Measurements from ENCODE around the gene RCOR3.
"Not testable (repeated sequence)": the region's sequence is repeated elsewhere in the genome, so short reads cannot be mapped to it uniquely, and the experiment has no call there.

- TF ChIP-seq CHD4 (IDR thresholded peaks at IDR 0.05); ASH2L (IDR thresholded peaks at IDR 0.05; ENCODE audit: borderline replicate concordance, low read depth); ATF2 (IDR thresholded peaks at IDR 0.05; ENCODE audit: low read length); BHLHE40 (IDR thresholded peaks at IDR 0.05; ENCODE audit: borderline replicate concordance in 1 of 2, low read depth in 2 of 2, low read length in 1 of 2); CTCF (IDR thresholded peaks at IDR 0.05 in 2 of 3, conservative IDR thresholded peaks at IDR 0.05 in 1 of 3; ENCODE audit: control insufficient read depth in 2 of 3, extremely low read depth in 1 of 3, insufficient read depth in 1 of 3, low read depth in 3 of 3, low read length in 3 of 3); NFYB (IDR thresholded peaks at IDR 0.05; ENCODE audit: insufficient read depth, low read depth, low read length); CBX3 (IDR thresholded peaks at IDR 0.05; ENCODE audit: borderline replicate concordance, low read depth); ATF3 (IDR thresholded peaks at IDR 0.05; ENCODE audit: borderline replicate concordance, extremely low read depth, low read depth, low read length); ZBTB11 (CRISPR knock-in tag; IDR thresholded peaks at IDR 0.05); SP1 (IDR thresholded peaks at IDR 0.05; ENCODE audit: low read depth, low read length); POLR2A (IDR thresholded peaks at IDR 0.05; ENCODE audit: low read depth, low read length); POLR2AphosphoS5 (IDR thresholded peaks at IDR 0.05; ENCODE audit: low read length); CHD1 (IDR thresholded peaks at IDR 0.05; ENCODE audit: low read depth, low read length); SMARCA5 (IDR thresholded peaks at IDR 0.05): not testable (repeated sequence)
These were observed 36.5 kb upstream of the RCOR3 start for GRCh38 chr1:211222469-211223234.

All from GM12878 (cell line).